ENCODE data around the gene CDH6.

CDH6 gene

GRCh38 chr5:31250201-31250600, 56.7 kb downstream of the CDH6 start:
- no peak for TF ChIP-seq ZBTB7A (IDR thresholded peaks at IDR 0.05; ENCODE audit: low read depth)

- no peak for TF ChIP-seq TAF1 (IDR thresholded peaks at IDR 0.05; ENCODE audit: low read depth)
- no peak for TF ChIP-seq TCF12 (IDR thresholded peaks at IDR 0.05; ENCODE audit: low read depth)
- TF ChIP-seq CEBPB (IDR thresholded peaks at IDR 0.05), result no peak
- TF ChIP-seq FOXM1 (IDR thresholded peaks at IDR 0.05; ENCODE audit: borderline replicate concordance, low read depth), result no peak
- TF ChIP-seq MAX (IDR thresholded peaks at IDR 0.05), result no peak
- TF ChIP-seq USF1 (IDR thresholded peaks at IDR 0.05), result no peak
- TF ChIP-seq ZBTB7A (IDR thresholded peaks at IDR 0.05; ENCODE audit: low read depth), result no peak
Measured at GRCh38 chr5:31251032-31251431, 57.5 kb downstream of the CDH6 start.

GRCh38 chr5:31255041-31255440, 61.6 kb downstream of the CDH6 start:
- TF ChIP-seq EGR1 (IDR thresholded peaks at IDR 0.05), result no peak
- TF ChIP-seq FOXM1 (IDR thresholded peaks at IDR 0.05; ENCODE audit: borderline replicate concordance, low read depth), result no peak
- TF ChIP-seq TAF1 (IDR thresholded peaks at IDR 0.05; ENCODE audit: low read depth), result no peak
- no peak for TF ChIP-seq USF1 (IDR thresholded peaks at IDR 0.05)
- TF ChIP-seq YY1 (IDR thresholded peaks at IDR 0.05; ENCODE audit: low read depth), result no peak
- TF ChIP-seq CEBPB (IDR thresholded peaks at IDR 0.05), result no peak

GRCh38 chr5:31268256-31268655, 74.8 kb downstream of the CDH6 start:
- TF ChIP-seq NFIC (IDR thresholded peaks at IDR 0.05), result no peak
- no peak for TF ChIP-seq TEAD4 (IDR thresholded peaks at IDR 0.05)
- TF ChIP-seq CEBPB (IDR thresholded peaks at IDR 0.05), result no peak

- TF ChIP-seq EP300 (IDR thresholded peaks at IDR 0.05; ENCODE audit: borderline replicate concordance), result no peak
- no peak for TF ChIP-seq NFIC (IDR thresholded peaks at IDR 0.05)
- no peak for TF ChIP-seq USF1 (IDR thresholded peaks at IDR 0.05)
- TF ChIP-seq EGR1 (IDR thresholded peaks at IDR 0.05), result no peak
- no peak for TF ChIP-seq MAX (IDR thresholded peaks at IDR 0.05)
- no peak for TF ChIP-seq CEBPB (IDR thresholded peaks at IDR 0.05)
- TF ChIP-seq REST (IDR thresholded peaks at IDR 0.05; ENCODE audit: low read depth), result no peak
- no peak for TF ChIP-seq TEAD4 (IDR thresholded peaks at IDR 0.05)
- no peak for TF ChIP-seq TCF12 (IDR thresholded peaks at IDR 0.05; ENCODE audit: low read depth)
- TF ChIP-seq FOXM1 (IDR thresholded peaks at IDR 0.05; ENCODE audit: borderline replicate concordance, low read depth), result no peak
- no peak for TF ChIP-seq YY1 (IDR thresholded peaks at IDR 0.05; ENCODE audit: low read depth)
- no peak for TF ChIP-seq TAF1 (IDR thresholded peaks at IDR 0.05; ENCODE audit: low read depth)
- no peak for TF ChIP-seq CREB1 (IDR thresholded peaks at IDR 0.05; ENCODE audit: low read depth)
- no peak for TF ChIP-seq RAD21 (IDR thresholded peaks at IDR 0.05; ENCODE audit: low read depth)
Measured at GRCh38 chr5:31268686-31269085, 75.2 kb downstream of the CDH6 start.

GRCh38 chr5:31269259-31269658, 75.8 kb downstream of the CDH6 start:
- TF ChIP-seq FOXM1 (IDR thresholded peaks at IDR 0.05; ENCODE audit: borderline replicate concordance, low read depth), result no peak
- TF ChIP-seq EGR1 (IDR thresholded peaks at IDR 0.05), result no peak
- TF ChIP-seq MAX (IDR thresholded peaks at IDR 0.05), result no peak
- no peak for TF ChIP-seq TAF1 (IDR thresholded peaks at IDR 0.05; ENCODE audit: low read depth)
- no peak for TF ChIP-seq TCF12 (IDR thresholded peaks at IDR 0.05; ENCODE audit: low read depth)
- no peak for TF ChIP-seq CREB1 (IDR thresholded peaks at IDR 0.05; ENCODE audit: low read depth)
- TF ChIP-seq REST (IDR thresholded peaks at IDR 0.05; ENCODE audit: low read depth), result no peak
- no peak for TF ChIP-seq ZBTB7A (IDR thresholded peaks at IDR 0.05; ENCODE audit: low read depth)
- no peak for TF ChIP-seq USF1 (IDR thresholded peaks at IDR 0.05)
- TF ChIP-seq CEBPB (IDR thresholded peaks at IDR 0.05), result no peak
- no peak for TF ChIP-seq YY1 (IDR thresholded peaks at IDR 0.05; ENCODE audit: low read depth)
- TF ChIP-seq RAD21 (IDR thresholded peaks at IDR 0.05; ENCODE audit: low read depth), result no peak
- TF ChIP-seq NFIC (IDR thresholded peaks at IDR 0.05), result no peak
- TF ChIP-seq EP300 (IDR thresholded peaks at IDR 0.05; ENCODE audit: borderline replicate concordance), result no peak
- TF ChIP-seq TEAD4 (IDR thresholded peaks at IDR 0.05), result no peak

Data from Ishikawa (cell line).